Putamen (tissue), 1 donor: ENCODE results near the gene TBC1D10A.
A peak's percentile ranks its signal among the peaks of the same experiment; 100 is the strongest.

Experiments used
- DNase-seq: peaks from one replicate; pipeline ENCODE4 v3.0.0-alpha.2; 2016; ENCODE audit warnings: low spot score

TBC1D10A gene

GRCh38 chr22:30285846-30286200 is 40.9 kb downstream of the TBC1D10A start:
- no peak for DNase-seq

GRCh38 chr22:30285176-30285845 is 41.4 kb downstream of the TBC1D10A start:
- DNase-seq: no peak

GRCh38 chr22:30284666-30285065 is 42.1 kb downstream of the TBC1D10A start:
- no peak for DNase-seq

GRCh38 chr22:30284172-30284571 is 42.6 kb downstream of the TBC1D10A start:
- DNase-seq: no peak

- DNase-seq: no peak
Measured at GRCh38 chr22:30283342-30283741, 43.4 kb downstream of the TBC1D10A start.

GRCh38 chr22:30282616-30283046 is 44.1 kb downstream of the TBC1D10A start:
- no peak for DNase-seq

- DNase-seq: no peak
Measured at GRCh38 chr22:30280505-30280904, 46.2 kb downstream of the TBC1D10A start.

GRCh38 chr22:30279932-30280331 is 46.8 kb downstream of the TBC1D10A start:
- no peak for DNase-seq

GRCh38 chr22:30279046-30279788 is 47.5 kb downstream of the TBC1D10A start:
- no peak for DNase-seq

- DNase-seq: no peak
Measured at GRCh38 chr22:30277547-30278344, 49.0 kb downstream of the TBC1D10A start.

GRCh38 chr22:30276039-30276438 is 50.7 kb downstream of the TBC1D10A start:
- DNase-seq: no peak

GRCh38 chr22:30275625-30276024 is 51.1 kb downstream of the TBC1D10A start:
- no peak for DNase-seq

- no peak for DNase-seq
Measured at GRCh38 chr22:30274437-30274812, 52.3 kb downstream of the TBC1D10A start.

GRCh38 chr22:30273711-30274436 is 52.9 kb downstream of the TBC1D10A start:
- DNase-seq: no peak

- no peak for DNase-seq
Measured at GRCh38 chr22:30272781-30273601, 53.8 kb downstream of the TBC1D10A start.

- DNase-seq: peak; percentile 60
Measured at GRCh38 chr22:30270832-30271231, 55.9 kb downstream of the TBC1D10A start.

- DNase-seq: no peak
Measured at GRCh38 chr22:30268331-30268730, 58.4 kb downstream of the TBC1D10A start.

- no peak for DNase-seq
Measured at GRCh38 chr22:30267382-30268302, 59.1 kb downstream of the TBC1D10A start.

- no peak for DNase-seq
Measured at GRCh38 chr22:30266445-30267381, 60.0 kb downstream of the TBC1D10A start, which contains the start of gene OSM. OSM (minus strand) TSS chr22:30266851; CDS start chr22:30266799, 52 bp downstream.
